Thyroid gland (tissue), 4 donors: Measurements from ENCODE around the gene FAM222A.

Experiments used
- POLR2A ChIP-seq, 2 donors: fragments of 450-650 bp; IDR thresholded peaks; one replicate each; pipeline ENCODE4 v1.6.1; 2017; ENCODE audit warnings: antibody characterized with exemption in 2 of 2, mild to moderate bottlenecking in 2 of 2, moderate library complexity in 1 of 2
- TF ChIP-seq, protein P1 (sequence below), 6 experiments: fragments of 200-600 bp in 3 of 6; fragments of 450-650 bp in 3 of 6; sonication (generic) in 3 of 6; IDR thresholded peaks; one replicate each; pipeline ENCODE4 v1.5.1; 2016 to 2019; ENCODE audit warnings: antibody characterized with exemption in 6 of 6, mild to moderate bottlenecking in 2 of 6, inconsistent platforms in 1 of 6, moderate library complexity in 1 of 6

DNA sequence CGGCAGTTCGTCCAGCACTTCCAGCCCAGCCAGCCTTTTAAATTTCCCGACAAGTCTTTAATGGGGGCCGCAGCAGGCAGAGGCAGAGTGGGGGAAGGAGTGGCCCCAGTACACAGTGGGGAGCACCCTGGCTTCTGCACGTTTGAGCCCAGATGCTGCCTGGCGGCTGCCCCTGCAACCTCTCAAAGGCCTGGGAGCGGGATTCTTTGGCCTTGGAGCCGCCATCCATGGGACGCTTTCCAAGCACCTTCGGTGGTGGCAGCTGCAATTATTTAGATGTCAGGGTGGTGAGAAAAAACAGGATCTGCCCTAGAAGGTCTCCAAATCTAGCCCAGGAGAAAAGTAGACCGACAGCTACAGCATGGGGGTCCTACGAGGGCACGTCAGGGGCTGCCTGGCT is 46.0 kb downstream of the FAM222A start:
- TF ChIP-seq, protein P1, sequence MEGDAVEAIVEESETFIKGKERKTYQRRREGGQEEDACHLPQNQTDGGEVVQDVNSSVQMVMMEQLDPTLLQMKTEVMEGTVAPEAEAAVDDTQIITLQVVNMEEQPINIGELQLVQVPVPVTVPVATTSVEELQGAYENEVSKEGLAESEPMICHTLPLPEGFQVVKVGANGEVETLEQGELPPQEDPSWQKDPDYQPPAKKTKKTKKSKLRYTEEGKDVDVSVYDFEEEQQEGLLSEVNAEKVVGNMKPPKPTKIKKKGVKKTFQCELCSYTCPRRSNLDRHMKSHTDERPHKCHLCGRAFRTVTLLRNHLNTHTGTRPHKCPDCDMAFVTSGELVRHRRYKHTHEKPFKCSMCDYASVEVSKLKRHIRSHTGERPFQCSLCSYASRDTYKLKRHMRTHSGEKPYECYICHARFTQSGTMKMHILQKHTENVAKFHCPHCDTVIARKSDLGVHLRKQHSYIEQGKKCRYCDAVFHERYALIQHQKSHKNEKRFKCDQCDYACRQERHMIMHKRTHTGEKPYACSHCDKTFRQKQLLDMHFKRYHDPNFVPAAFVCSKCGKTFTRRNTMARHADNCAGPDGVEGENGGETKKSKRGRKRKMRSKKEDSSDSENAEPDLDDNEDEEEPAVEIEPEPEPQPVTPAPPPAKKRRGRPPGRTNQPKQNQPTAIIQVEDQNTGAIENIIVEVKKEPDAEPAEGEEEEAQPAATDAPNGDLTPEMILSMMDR (IDR thresholded peaks at IDR 0.05) = no peak
- TF ChIP-seq POLR2A (IDR thresholded peaks at IDR 0.05) = no peak
